Measurements from ENCODE around the gene TRIM5.

TRIM5 gene

GRCh38 chr11:5696210-5696609, 11.3 kb upstream of the TRIM5 start:
- Histone ChIP-seq H3K4me3 (replicated peaks; ENCODE audit: insufficient read depth, low read length) (no peak overlapping the region), H3K27me3 (ENCODE audit: insufficient read depth, poor library complexity, severe bottlenecking) (no peaks in the 10 kb centered on the region), H3K27ac (replicated peaks) (no peak overlapping the region)
- no peak for TF ChIP-seq POLR2AphosphoS5 (IDR thresholded peaks at IDR 0.05; ENCODE audit: low read depth)
- no peak for TF ChIP-seq CTCF (IDR thresholded peaks at IDR 0.05; ENCODE audit: insufficient read depth, low read length)
- TF ChIP-seq GABPA (IDR thresholded peaks at IDR 0.05; ENCODE audit: low read depth) = no peak
- no peak for TF ChIP-seq REST (IDR thresholded peaks at IDR 0.05; ENCODE audit: insufficient replicate concordance, low read depth)
- no peak for TF ChIP-seq SPI1 (IDR thresholded peaks at IDR 0.05; ENCODE audit: borderline replicate concordance, low read depth)
- no peak for DNase-seq (ENCODE audit: low read depth in 1 of 2, low spot score in 1 of 2)

GRCh38 chr11:5695580-5695979, 10.7 kb upstream of the TRIM5 start:
- H3K27ac ChIP-seq (replicated peaks) = no peak overlapping the region
- DNase-seq (ENCODE audit: low read depth in 1 of 2, low spot score in 1 of 2) = no peak
- no peak overlapping the region for H3K4me3 ChIP-seq (replicated peaks; ENCODE audit: insufficient read depth, low read length)
- no peak for TF ChIP-seq REST (IDR thresholded peaks at IDR 0.05; ENCODE audit: insufficient replicate concordance, low read depth)
- no peak for TF ChIP-seq CTCF (IDR thresholded peaks at IDR 0.05; ENCODE audit: insufficient read depth, low read length)
- no peak for TF ChIP-seq GABPA (IDR thresholded peaks at IDR 0.05; ENCODE audit: low read depth)
- no peak for TF ChIP-seq POLR2AphosphoS5 (IDR thresholded peaks at IDR 0.05; ENCODE audit: low read depth)
- no peak for TF ChIP-seq SPI1 (IDR thresholded peaks at IDR 0.05; ENCODE audit: borderline replicate concordance, low read depth)
- no peaks in the 10 kb centered on the region for H3K27me3 ChIP-seq (ENCODE audit: insufficient read depth, poor library complexity, severe bottlenecking)

- H3K27ac ChIP-seq (replicated peaks) = no peak overlapping the region
- H3K4me3 ChIP-seq (replicated peaks; ENCODE audit: insufficient read depth, low read length) = no peak overlapping the region
- TF ChIP-seq POLR2AphosphoS5 (IDR thresholded peaks at IDR 0.05; ENCODE audit: low read depth) (no peak), CTCF (IDR thresholded peaks at IDR 0.05; ENCODE audit: insufficient read depth, low read length) (no peak)
- no peaks in the 10 kb centered on the region for H3K27me3 ChIP-seq (ENCODE audit: insufficient read depth, poor library complexity, severe bottlenecking)
- DNase-seq (ENCODE audit: low read depth in 1 of 2, low spot score in 1 of 2) = no peak
Measured at GRCh38 chr11:5694642-5695041, 9.8 kb upstream of the TRIM5 start.

GRCh38 chr11:5691964-5692361, 7.1 kb upstream of the TRIM5 start:
- no peak overlapping the region for H3K4me3 ChIP-seq (replicated peaks; ENCODE audit: insufficient read depth, low read length)
- TF ChIP-seq SPI1 (IDR thresholded peaks at IDR 0.05; ENCODE audit: borderline replicate concordance, low read depth) = no peak
- TF ChIP-seq REST (IDR thresholded peaks at IDR 0.05; ENCODE audit: insufficient replicate concordance, low read depth) = no peak
- TF ChIP-seq CTCF (IDR thresholded peaks at IDR 0.05; ENCODE audit: insufficient read depth, low read length) = no peak
- no peak for TF ChIP-seq GABPA (IDR thresholded peaks at IDR 0.05; ENCODE audit: low read depth)
- no peak for TF ChIP-seq POLR2AphosphoS5 (IDR thresholded peaks at IDR 0.05; ENCODE audit: low read depth)

More at GRCh38 chr11:5691964-5692361, 7.1 kb upstream of the TRIM5 start:
- no peak for DNase-seq (ENCODE audit: low read depth in 1 of 2, low spot score in 1 of 2)
- Histone ChIP-seq H3K27me3 (ENCODE audit: insufficient read depth, poor library complexity, severe bottlenecking) (no peaks in the 10 kb centered on the region), H3K27ac (replicated peaks) (peak overlapping the region; percentile 24)

Measured in HL-60 (cell line).